Measurements from ENCODE around the gene RIT2. TPM values are rescaled to one million over a fixed set of nuclear protein-coding genes. Genes with fewer than 3 reads are reported as not detected.

The RIT2 gene
- polyA plus RNA-seq, 1 donor from 2014 or later = 1.1 TPM

DNA sequence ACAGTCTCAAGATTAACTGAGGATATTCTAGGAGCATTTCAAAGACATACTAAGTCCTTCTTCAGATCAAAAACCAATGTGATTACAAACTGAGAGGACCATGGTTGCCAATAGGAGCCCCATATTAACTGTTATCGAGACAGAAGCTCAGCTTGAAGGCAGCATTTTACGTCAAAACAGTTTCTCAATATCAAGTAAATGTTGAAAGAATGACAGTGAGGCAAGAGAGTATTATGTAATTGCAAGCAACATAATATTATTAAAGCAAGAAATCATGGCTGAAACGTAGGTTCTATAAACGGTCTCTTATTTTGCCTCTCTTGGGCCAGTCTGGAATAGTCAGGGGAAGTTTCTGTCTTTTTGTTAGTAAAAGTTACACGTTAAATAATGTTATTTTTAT lies 22.9 kb downstream of the RIT2 start:
- no peaks in the 10 kb centered on the region for H3F3A ChIP-seq (ENCODE audit: insufficient read depth, low read length, poor library complexity, severe bottlenecking)
- TF ChIP-seq TAF1 (IDR thresholded peaks at IDR 0.05; ENCODE audit: low read depth) (no peak), POLR2AphosphoS5 (IDR thresholded peaks at IDR 0.05) (peak; percentile 57), EZH2 (IDR thresholded peaks at IDR 0.05; ENCODE audit: borderline replicate concordance, insufficient read depth, low read length, poor library complexity, severe bottlenecking) (no peak), EP300 (conservative IDR thresholded peaks at IDR 0.05; ENCODE audit: poor library complexity, severe bottlenecking) (peak; percentile 50)
- H3K27ac ChIP-seq (ENCODE audit: low read length) = no peak overlapping the region

DNA sequence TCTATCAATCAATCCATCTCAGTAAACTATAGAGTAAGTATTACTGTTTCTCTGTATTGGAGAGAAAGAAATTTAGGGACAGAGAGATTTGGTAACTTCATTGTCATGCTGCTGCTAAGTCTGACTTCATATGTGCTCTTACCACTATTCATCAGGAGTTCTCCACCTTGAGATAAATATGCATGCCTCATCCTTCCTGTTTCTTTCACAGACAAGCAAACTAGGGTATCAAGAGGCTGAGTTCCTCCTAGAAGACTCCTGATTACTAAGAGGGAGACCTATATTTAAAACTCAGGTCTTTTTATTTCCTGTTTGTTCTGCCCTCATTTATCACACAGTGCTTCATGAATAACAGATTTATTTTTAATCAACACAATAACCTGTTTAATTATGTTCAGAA lies 34.1 kb downstream of the RIT2 start:
- H4K20me1 ChIP-seq (ENCODE audit: insufficient read depth) = no peaks in the 10 kb centered on the region
- no peak overlapping the region for H2AFZ ChIP-seq (ENCODE audit: low read depth, low read length)
- H3K4me2 ChIP-seq (ENCODE audit: low read length) = no peak overlapping the region
- H3K9me2 ChIP-seq (ENCODE audit: insufficient read depth, low read length) = no peaks in the 10 kb centered on the region
- H3K79me2 ChIP-seq (replicated peaks; ENCODE audit: insufficient read depth, low read length) = no peaks in the 10 kb centered on the region
- no peak overlapping the region for H3K9ac ChIP-seq (ENCODE audit: low read length)
- H3K27ac ChIP-seq (ENCODE audit: low read length) = no peak overlapping the region
- no peak for TF ChIP-seq MXI1 (conservative IDR thresholded peaks at IDR 0.05; ENCODE audit: poor library complexity, severe bottlenecking)
- TF ChIP-seq EP300 (conservative IDR thresholded peaks at IDR 0.05; ENCODE audit: poor library complexity, severe bottlenecking) = no peak
- TF ChIP-seq, protein P1, sequence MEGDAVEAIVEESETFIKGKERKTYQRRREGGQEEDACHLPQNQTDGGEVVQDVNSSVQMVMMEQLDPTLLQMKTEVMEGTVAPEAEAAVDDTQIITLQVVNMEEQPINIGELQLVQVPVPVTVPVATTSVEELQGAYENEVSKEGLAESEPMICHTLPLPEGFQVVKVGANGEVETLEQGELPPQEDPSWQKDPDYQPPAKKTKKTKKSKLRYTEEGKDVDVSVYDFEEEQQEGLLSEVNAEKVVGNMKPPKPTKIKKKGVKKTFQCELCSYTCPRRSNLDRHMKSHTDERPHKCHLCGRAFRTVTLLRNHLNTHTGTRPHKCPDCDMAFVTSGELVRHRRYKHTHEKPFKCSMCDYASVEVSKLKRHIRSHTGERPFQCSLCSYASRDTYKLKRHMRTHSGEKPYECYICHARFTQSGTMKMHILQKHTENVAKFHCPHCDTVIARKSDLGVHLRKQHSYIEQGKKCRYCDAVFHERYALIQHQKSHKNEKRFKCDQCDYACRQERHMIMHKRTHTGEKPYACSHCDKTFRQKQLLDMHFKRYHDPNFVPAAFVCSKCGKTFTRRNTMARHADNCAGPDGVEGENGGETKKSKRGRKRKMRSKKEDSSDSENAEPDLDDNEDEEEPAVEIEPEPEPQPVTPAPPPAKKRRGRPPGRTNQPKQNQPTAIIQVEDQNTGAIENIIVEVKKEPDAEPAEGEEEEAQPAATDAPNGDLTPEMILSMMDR (IDR thresholded peaks at IDR 0.05; ENCODE audit: poor library complexity, severe bottlenecking) = no peak
- TF ChIP-seq TAF1 (IDR thresholded peaks at IDR 0.05; ENCODE audit: low read depth) = no peak
- TF ChIP-seq SMC3 (conservative IDR thresholded peaks at IDR 0.05; ENCODE audit: poor library complexity) = no peak
- TF ChIP-seq EZH2 (IDR thresholded peaks at IDR 0.05; ENCODE audit: borderline replicate concordance, insufficient read depth, low read length, poor library complexity, severe bottlenecking) = no peak
- no peak for TF ChIP-seq RAD21 (conservative IDR thresholded peaks at IDR 0.05)
- TF ChIP-seq, protein P2, sequence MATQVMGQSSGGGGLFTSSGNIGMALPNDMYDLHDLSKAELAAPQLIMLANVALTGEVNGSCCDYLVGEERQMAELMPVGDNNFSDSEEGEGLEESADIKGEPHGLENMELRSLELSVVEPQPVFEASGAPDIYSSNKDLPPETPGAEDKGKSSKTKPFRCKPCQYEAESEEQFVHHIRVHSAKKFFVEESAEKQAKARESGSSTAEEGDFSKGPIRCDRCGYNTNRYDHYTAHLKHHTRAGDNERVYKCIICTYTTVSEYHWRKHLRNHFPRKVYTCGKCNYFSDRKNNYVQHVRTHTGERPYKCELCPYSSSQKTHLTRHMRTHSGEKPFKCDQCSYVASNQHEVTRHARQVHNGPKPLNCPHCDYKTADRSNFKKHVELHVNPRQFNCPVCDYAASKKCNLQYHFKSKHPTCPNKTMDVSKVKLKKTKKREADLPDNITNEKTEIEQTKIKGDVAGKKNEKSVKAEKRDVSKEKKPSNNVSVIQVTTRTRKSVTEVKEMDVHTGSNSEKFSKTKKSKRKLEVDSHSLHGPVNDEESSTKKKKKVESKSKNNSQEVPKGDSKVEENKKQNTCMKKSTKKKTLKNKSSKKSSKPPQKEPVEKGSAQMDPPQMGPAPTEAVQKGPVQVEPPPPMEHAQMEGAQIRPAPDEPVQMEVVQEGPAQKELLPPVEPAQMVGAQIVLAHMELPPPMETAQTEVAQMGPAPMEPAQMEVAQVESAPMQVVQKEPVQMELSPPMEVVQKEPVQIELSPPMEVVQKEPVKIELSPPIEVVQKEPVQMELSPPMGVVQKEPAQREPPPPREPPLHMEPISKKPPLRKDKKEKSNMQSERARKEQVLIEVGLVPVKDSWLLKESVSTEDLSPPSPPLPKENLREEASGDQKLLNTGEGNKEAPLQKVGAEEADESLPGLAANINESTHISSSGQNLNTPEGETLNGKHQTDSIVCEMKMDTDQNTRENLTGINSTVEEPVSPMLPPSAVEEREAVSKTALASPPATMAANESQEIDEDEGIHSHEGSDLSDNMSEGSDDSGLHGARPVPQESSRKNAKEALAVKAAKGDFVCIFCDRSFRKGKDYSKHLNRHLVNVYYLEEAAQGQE (IDR thresholded peaks at IDR 0.05; ENCODE audit: borderline replicate concordance) = no peak
- TF ChIP-seq POLR2AphosphoS5 (IDR thresholded peaks at IDR 0.05) = no peak
- no peaks in the 10 kb centered on the region for H3K9me3 ChIP-seq (ENCODE audit: low read length)
- no peaks in the 10 kb centered on the region for H3K36me3 ChIP-seq (ENCODE audit: insufficient read depth, low read length)
- no peak overlapping the region for H3K4me3 ChIP-seq (ENCODE audit: low read length)
- H3F3A ChIP-seq (ENCODE audit: insufficient read depth, low read length, poor library complexity, severe bottlenecking) = no peaks in the 10 kb centered on the region
- H3K27me3 ChIP-seq (ENCODE audit: insufficient read depth, low read depth, low read length) = no peaks in the 10 kb centered on the region

More for the DNA sequence above, 22.9 kb downstream of the RIT2 start:
- Histone ChIP-seq H4K20me1 (ENCODE audit: insufficient read depth) (no peaks in the 10 kb centered on the region), H3K9ac (ENCODE audit: low read length) (no peak overlapping the region), H3K79me2 (replicated peaks; ENCODE audit: insufficient read depth, low read length) (no peaks in the 10 kb centered on the region), H3K9me3 (ENCODE audit: low read length) (peaks cover 4% of the 10 kb centered on the region), H3K4me2 (ENCODE audit: low read length) (no peak overlapping the region), H2AFZ (ENCODE audit: low read depth, low read length) (no peak overlapping the region), H3K36me3 (ENCODE audit: insufficient read depth, low read length) (no peaks in the 10 kb centered on the region), H3K27me3 (ENCODE audit: insufficient read depth, low read depth, low read length) (no peaks in the 10 kb centered on the region), H3K4me3 (ENCODE audit: low read length) (no peak overlapping the region), H3K9me2 (ENCODE audit: insufficient read depth, low read length) (no peaks in the 10 kb centered on the region)
